Stimulated activated naive CD8-positive, alpha-beta T cell treated with anti-CD3 and anti-CD28 coated beads, Interleukin-15, Interleukin-2, amounts not matched to agents 100 U/mL and 50 U/mL, for 24 hours (primary cell): Measurements from ENCODE around the gene CYP2D6.
"Not testable (repeated sequence)": the region's sequence is repeated elsewhere in the genome, so short reads cannot be mapped to it uniquely, and the experiment has no call there.

ENCODE experiments used
- ATAC-seq: fragments of 150-1000 bp; cut with Tn5 transposase; one replicate; pipeline ENCODE4 v1.10.0; 2021
- DNase-seq: peaks from one replicate; pipeline ENCODE4 v3.0.0; 2021

Gene CYP2D6

GRCh38 chr22:42130639-42131431 lies at the start of gene CYP2D6:
Gene CYP2D6, minus strand, starts transcription at chr22:42130810. Its CDS starts 19 bp downstream, at chr22:42130791.
- DNase-seq, ATAC-seq: not testable (repeated sequence)

- ATAC-seq = no peak
Observed at GRCh38 chr22:42179616-42180015, 49.0 kb upstream of the CYP2D6 start.

GRCh38 chr22:42178910-42179519 lies 48.4 kb upstream of the CYP2D6 start:
- ATAC-seq (no peak), DNase-seq (no peak)

More at GRCh38 chr22:42179616-42180015, 49.0 kb upstream of the CYP2D6 start:
- no peak for DNase-seq

GRCh38 chr22:42177891-42178336 lies 47.3 kb upstream of the CYP2D6 start:
- no peak for ATAC-seq
- no peak for DNase-seq

- ATAC-seq (no peak), DNase-seq (no peak)
Observed at GRCh38 chr22:42176255-42176915, 45.8 kb upstream of the CYP2D6 start.

GRCh38 chr22:42174062-42174461 lies 43.5 kb upstream of the CYP2D6 start:
- ATAC-seq (no peak), DNase-seq (no peak)

GRCh38 chr22:42173183-42173926 lies 42.7 kb upstream of the CYP2D6 start:
- DNase-seq (no peak), ATAC-seq (no peak)

GRCh38 chr22:42172773-42173172 lies 42.2 kb upstream of the CYP2D6 start:
- no peak for DNase-seq
- ATAC-seq = no peak

GRCh38 chr22:42171946-42172719 lies 41.5 kb upstream of the CYP2D6 start:
- no peak for ATAC-seq
- DNase-seq = no peak

- DNase-seq = no peak
- ATAC-seq = no peak
Observed at GRCh38 chr22:42171417-42171816, 40.8 kb upstream of the CYP2D6 start.

- no peak for DNase-seq
- no peak for ATAC-seq
Observed at GRCh38 chr22:42170946-42171345, 40.3 kb upstream of the CYP2D6 start.

GRCh38 chr22:42169055-42169469 lies 38.5 kb upstream of the CYP2D6 start:
- peak; percentile 83 for ATAC-seq
- peak; percentile 74 for DNase-seq

GRCh38 chr22:42168476-42168875 lies 37.9 kb upstream of the CYP2D6 start:
- ATAC-seq (no peak), DNase-seq (no peak)

- DNase-seq = no peak
- ATAC-seq = no peak
Observed at GRCh38 chr22:42167066-42167465, 36.5 kb upstream of the CYP2D6 start.

GRCh38 chr22:42164901-42165300 lies 34.3 kb upstream of the CYP2D6 start:
- ATAC-seq = no peak
- no peak for DNase-seq

- no peak for DNase-seq
Observed at GRCh38 chr22:42163515-42163914, 32.9 kb upstream of the CYP2D6 start.

GRCh38 chr22:42162728-42163489 lies 32.3 kb upstream of the CYP2D6 start:
- DNase-seq = no peak

More at GRCh38 chr22:42163515-42163914, 32.9 kb upstream of the CYP2D6 start:
- peak; percentile 40 for ATAC-seq

GRCh38 chr22:42160830-42161696 lies 30.5 kb upstream of the CYP2D6 start:
- ATAC-seq (no peak), DNase-seq (no peak)

More at GRCh38 chr22:42162728-42163489, 32.3 kb upstream of the CYP2D6 start:
- no peak for ATAC-seq

GRCh38 chr22:42160251-42160650 lies 29.6 kb upstream of the CYP2D6 start:
- DNase-seq = no peak

More at GRCh38 chr22:42160251-42160650, 29.6 kb upstream of the CYP2D6 start:
- no peak for ATAC-seq
